T-helper 1 cell treated with Interleukin-12 subunit alpha and Interleukin-12 subunit beta and Interleukin-4 antibody, amounts not matched to agents 30 ng/mL and 1 ng/mL, for 36 hours (primary cell): ENCODE results near the gene RALB. TPM values are rescaled to one million over a fixed set of nuclear protein-coding genes. Genes with fewer than 3 reads are reported as not detected.
"Not testable (repeated sequence)": the region's sequence is repeated elsewhere in the genome, so short reads cannot be mapped to it uniquely, and the experiment has no call there.

Experiments used
- intact Hi-C: fragments of 100-400 bp; cut with micrococcal nuclease; formaldehyde crosslinking; loops from one replicate; pipeline ENCODE4 v1.15.1; 2024
- total RNA-seq: library from RNA; stranded (reverse); gene quantifications from 2 replicates; pipeline ENCODE4 v1.2.3, GENCODE V29; 2022

The RALB gene
- total RNA-seq, 1 donor from 2014 or later = 134 TPM

DNA sequence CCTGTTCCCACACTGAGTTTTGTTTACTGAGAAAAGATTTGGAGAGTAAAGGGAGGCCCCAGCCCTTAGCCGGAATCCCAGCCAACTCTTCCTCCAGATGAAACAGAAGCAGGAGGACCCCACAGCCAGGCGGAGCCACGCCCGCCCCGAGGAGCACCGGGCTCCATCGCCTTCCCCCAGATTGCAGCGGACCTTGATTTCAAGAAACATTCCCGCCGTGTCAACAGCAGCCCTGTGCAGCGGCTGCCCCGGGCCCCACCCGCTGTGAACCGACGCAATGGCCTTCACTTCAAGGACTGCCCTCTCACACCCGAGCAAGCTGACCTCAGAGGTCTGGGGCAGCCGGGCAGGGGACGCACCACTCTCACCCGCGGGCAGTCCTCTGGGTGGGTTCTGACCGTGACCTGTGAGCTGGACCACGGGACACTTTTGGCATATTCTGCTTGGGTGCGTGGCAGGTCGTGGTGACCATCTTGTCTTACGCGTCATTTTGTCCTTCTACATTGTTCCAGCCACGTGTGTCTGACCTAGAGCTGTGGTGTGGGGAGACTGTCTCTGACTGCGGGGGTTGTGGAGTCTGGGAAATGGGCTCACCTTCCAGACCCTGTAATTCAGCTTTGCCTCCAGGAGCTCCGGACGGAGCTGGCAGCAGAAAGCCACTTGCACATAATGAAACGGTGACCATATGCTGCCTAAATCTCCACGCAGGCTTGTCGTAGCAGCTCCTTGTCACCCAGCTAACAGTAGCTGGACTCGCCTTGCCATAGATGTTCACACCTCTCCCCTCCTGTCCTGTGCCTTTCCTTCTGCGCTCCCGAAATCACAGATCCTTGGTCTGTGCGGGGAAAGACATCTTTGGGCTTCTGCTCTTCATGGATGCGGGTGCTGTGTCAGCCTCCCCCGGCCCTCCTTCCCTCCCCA lies 61.3 kb downstream of the RALB start:
- intact Hi-C loops = loop anchor here (1.0 to 10.0 kb wide), 17 partner anchors 27 to 673 kb away; partner anchors contain the start of genes EPB41L5, PTPN4, RALB and TMEM177

DNA sequence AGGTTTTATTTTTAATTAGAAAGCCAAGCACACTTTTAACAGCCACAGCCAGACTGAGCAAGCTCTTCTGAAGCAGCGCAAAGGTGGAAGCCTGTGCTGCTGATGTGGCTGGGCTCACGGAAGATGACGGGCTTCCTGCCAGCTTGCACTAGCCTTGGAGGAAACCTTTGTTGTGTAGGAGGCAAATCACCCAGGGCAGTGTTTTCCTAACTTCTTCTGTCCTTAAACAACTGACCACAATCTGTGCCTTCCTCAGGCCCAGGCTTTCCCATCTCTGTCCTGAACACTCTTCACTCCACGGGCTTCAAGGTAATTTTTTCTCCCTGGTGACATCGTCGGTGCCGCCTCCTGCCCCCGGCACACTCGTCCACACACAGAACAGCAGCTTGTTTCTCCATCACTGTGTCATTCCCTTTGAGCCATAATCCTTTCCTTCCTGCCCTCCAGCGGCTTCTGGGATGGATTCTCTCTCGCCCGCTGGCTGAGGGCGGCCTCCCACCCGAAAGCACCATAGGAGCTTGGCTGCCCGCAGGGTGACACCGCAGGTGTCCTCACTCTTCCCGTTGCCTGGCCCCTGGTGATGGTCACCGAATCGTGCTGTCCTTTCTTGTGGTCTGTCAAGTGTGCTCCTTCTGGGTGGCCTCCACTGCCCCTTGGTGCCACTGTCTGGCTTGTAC lies 62.2 kb downstream of the RALB start:
- intact Hi-C loops = loop anchor here (5.0 to 10.0 kb wide), 3 partner anchors 348 to 640 kb away; partner anchors contain the start of gene TMEM177

DNA sequence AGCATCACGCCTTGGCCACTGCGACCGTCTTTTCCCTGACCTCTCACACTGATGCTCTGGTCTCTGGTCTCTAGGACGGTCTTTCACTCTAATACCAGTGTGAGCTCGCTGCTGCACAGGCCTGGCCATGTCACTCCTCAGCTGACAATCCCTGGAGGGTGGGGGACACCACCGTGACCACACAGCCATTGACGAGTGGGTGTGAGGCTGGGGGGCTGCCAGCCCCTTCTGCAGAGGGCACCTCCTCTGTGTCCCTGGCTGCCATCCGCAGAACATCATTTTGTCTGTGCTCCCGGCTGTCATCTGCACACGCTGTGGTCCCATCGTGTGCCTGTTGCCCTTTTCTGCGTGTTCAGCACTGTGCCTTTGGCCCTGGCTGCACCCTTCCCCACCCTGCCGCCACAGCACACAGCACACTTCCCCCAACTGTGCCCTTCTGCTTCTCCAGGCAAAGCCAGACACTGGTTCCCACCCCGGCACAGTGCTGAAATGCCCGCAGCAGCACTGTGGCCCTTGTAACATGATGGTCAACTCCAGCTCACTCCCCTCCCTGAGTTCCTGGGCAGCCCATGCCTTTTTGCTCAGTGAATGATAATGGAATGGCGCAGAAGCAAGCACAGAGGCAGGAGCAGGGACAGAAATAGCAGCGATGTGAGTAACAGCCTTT lies 62.8 kb downstream of the RALB start:
- intact Hi-C loops = loop anchor here (10.0 kb wide), 1 partner anchor 641 kb away; the partner anchor contains the start of gene TMEM177

DNA sequence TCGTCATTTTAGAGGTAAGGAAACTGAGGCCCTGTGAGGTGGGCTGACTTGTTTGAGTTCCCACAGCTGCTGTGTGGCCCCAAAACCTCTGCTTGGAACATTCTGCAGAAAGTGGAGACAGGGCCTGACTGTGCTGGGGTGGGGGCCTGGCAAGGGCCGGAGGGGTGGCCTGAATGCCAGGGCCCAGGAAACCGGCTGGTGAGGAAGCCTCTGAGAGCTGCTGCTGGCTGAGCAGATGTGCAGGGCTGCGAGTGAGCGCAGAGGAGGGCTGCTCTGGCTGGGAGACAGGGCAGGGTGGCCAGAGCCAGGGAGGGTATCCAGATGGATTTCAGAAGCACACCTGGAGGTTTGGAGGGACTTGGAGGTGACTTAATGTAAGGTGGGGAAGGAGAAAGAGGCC lies 63.4 kb downstream of the RALB start:
- intact Hi-C loops = loop anchor here (10.0 kb wide), 1 partner anchor 641 kb away; the partner anchor contains the start of gene TMEM177

DNA sequence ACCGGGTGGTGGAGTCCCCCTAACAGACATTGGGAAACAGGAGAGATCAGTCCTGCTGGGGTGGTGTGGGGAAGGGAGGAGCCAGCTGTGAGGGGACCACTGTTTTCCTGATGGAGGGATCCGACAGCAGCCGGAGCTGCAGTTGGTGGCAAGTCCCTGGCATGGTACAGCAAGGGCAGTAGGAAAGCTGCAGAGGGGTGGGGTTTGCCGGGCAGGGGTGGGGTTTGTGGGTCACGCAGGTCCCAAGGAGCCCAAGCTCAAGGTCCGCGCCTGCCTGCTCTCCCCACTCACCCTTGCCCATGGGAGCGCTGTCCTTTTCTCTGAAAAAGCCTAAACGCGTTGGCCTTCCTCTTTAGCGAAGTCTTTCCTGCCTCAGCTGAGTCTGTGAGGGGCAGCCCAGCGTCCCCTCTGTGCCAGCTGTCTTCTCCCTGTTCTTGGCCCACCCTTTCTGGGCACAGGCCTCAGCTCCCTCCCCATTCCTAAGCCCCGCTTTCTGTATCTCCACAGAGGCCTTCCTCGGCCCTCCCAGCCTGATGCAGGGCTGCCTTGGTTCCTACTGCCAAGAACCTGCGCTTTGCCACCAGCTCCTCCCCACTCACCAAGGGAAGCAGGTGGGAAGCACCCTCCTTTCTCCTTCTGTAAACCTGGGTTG lies 64.0 kb downstream of the RALB start:
- intact Hi-C loops = loop anchor here (10.0 kb wide), 1 partner anchor 642 kb away; the partner anchor contains the start of gene TMEM177

DNA sequence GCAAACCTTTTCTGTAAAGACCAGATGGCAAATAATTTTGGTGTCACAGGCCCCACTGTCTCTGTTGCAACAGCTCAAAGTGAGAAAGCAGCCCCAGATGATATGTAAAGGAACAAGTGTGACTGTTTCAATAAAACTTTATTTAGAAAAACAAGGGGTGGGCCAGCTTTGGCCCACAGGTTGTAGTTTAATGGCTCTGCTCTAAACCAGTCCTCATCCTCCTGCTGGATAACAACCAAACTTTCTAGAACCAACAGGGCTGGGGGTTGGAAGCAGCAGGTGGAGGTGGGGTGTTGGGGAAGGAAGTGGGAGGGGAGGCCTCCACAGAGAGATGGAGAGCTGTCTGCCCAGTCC lies 64.5 kb downstream of the RALB start:
- intact Hi-C loops = loop anchor here (10.0 kb wide), 1 partner anchor 642 kb away; the partner anchor contains the start of gene TMEM177

DNA sequence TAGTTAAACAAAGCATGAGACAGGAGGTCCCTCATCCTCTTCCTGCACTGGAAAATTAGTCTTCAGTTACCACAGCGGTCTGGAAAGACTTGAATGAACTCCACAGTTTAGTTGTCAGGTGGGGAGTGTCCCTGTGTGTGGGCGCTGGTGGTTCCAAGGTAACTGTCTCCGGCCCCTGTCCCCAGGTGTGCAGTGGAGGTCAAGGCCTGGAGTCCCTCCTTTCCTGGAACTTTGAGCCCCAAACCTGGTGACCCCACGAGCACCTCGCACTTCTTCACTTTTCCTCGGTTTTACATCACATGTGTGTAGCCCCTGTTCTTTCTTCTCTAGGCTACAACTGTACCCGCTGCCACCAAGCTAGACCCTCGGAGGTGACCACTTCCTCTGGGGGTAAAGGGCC lies 65.3 kb downstream of the RALB start:
- intact Hi-C loops = loop anchor here (10.0 kb wide), 1 partner anchor 643 kb away; the partner anchor contains the start of gene TMEM177

DNA sequence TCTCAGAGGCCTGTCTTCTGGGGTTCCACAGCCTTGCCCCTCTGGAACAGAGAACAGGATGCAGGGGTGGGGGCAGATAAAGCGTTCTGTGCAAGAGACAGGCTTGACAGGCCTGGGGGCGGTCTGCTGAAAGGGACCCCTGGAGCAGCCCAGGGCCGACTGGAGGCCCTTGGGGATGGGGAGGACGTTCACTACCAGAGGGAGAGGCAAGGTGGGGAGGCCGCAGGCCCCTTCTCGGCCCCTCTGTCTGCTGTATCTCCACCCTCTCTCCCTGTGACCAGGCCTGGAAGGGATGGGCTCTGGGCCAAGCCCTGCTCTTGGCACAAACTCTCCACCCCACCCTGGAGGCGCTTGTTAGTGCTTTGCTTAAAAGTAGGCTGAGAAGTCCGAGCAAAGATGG lies 66.0 kb downstream of the RALB start:
- intact Hi-C loops = loop anchor here (10.0 kb wide), 1 partner anchor 644 kb away; the partner anchor contains the start of gene TMEM177

DNA sequence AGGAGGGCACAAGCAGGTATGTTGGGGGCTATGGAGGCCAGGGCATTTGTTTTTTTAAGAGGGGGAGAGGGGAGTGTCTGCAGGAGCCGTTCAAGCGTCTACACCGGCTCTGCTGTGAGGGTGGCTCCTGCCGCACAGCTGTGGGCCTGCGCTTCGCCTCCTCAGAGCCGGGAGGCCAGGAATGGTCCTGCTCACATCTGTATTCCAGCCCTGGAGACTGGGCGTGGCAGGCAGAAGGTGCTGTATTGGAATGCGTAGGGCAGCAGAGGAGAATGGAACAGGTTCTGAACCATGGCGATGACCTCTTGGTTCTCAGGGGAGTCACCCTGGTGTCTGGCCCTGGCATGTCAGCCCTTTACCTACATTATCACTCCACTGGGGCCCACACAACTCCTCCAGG lies 66.5 kb downstream of the RALB start:
- intact Hi-C loops = loop anchor here (10.0 kb wide), 1 partner anchor 644 kb away; the partner anchor contains the start of gene TMEM177

DNA sequence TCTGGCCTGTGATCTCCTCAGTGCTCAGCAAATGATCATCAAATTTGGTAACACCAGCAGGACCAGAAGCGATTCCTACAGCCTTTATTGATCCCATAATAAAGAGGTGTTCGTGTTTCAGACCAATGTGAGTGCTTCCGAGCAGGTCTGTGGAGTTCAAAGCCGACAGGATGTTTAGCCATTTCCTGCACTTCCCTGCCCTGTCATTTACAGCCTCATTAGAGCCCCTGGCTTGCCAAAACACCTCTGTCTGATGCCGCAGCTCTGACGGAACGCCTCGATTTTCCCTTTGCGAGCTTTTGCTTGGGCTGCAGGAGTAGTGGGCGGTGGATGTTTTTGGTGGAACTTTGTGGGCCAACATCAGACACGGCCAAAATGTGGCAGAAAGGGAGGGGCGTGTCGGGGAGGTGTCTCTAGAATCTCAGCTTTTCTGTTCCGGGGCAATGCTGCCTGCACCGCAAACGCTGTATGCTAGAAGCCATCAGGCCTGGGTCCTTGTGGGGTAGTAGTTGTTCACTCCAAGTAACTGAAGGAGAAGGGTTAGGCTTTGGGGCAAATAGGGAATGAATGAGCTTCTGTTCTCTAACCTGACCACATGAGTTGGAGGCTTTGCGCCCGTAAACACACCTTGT lies 67.2 kb downstream of the RALB start:
- intact Hi-C loops = loop anchor here (10.0 kb wide), 1 partner anchor 645 kb away; the partner anchor contains the start of gene TMEM177

DNA sequence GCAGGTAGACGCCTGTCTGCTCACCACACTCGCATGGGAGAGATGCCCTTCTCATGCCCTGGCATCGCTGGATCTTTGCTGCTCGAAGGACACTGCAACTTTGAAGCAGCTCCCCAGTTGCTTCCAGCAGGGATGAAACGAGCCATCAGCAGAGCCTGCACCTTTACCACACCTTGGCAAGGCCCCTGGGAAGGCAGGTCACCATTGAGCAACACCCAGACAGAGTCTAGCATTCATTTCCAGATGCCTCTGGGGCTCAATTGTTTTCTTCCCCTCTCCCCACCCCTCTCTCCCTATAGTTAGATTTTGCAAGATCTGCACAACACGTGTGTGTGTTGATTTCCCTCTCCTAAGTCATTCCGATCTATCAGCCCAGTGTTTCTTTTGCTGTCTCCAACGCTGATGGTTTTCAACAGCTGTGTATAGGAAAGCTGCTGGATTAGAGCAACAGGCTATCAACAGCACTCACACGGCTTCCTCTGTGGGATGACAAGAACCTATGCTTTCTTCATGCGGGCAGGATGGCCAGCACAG lies 67.7 kb downstream of the RALB start:
- intact Hi-C loops = no loop called here

DNA sequence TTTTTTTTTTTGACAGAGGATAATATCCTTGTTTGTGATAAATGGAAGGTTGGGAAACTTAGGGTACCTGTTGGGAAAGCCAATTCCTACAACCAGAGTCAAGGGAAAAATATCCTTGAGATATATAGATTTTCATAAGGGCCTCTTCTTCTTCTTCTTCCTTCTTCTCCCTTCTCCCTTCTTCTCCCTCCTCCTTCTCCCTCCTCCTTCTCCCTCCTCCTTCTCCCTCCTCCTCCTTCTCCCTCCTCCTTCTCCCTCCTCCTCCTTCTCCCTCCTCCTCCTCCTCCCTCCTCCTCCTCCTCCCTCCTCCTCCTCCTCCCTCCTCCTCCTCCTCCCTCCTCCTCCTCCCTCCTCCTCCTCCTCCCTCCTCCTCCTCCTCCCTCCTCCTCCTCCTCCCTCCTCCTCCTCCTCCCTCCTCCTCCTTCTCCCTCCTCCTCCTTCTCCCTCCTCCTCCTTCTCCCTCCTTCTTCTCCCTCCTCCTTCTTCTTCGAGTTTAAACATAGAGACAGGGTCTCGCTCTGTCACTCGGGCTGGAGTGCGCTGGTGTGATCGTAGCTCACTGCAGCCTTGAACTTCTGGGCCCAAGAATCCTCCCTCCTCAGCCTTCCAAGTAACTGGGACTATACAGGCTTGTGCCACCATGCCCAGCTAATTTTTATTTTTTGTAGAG lies 68.4 kb downstream of the RALB start:
- intact Hi-C loops = not testable (repeated sequence)

DNA sequence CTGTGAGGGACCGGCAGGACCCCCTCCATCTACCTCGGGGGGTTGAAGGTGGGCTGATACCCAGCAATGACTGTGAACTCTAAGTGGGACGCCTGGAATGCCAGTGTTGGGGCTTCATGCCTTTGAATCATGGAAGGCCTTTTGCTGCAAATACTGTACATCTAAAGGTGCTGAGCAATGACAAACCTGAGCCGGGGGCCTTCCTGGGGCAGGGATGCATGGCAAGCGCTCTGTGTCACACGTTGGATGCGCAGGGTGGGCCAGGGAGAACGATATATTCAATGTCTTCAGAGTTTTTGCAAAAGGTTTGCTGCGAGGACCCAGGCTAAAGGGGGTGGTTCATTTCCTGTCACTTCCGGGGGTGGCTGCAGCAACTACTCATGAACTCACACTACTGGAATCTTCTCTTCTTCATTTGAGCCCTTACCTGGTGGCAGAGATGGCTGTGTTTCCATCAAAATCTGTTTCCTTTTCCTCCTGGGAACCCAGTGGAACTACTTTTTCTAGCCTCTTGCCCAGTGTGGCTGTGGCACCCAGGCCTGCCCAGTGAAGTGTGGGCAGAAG lies 69.2 kb downstream of the RALB start:
- intact Hi-C loops = no loop called here

DNA sequence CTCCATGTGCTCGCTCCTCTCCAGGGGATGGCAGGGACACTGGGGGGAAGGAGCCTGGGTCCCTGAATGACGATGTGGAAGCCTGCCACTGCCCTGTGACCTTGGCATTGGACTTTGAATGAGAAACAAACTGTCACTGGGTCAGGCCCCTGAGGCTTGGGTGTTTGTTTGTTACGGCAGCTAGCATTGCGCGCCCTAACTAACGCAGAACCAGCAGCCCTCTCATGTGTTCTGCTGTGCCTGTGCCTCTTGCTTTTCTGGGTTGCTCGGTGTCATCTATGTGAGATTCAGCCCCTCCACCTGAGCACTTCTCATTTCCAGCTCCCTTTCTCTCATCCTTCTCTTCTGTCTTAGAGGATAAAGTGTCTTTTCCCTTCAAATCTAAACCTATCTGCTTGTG lies 69.7 kb downstream of the RALB start:
- intact Hi-C loops = no loop called here

DNA sequence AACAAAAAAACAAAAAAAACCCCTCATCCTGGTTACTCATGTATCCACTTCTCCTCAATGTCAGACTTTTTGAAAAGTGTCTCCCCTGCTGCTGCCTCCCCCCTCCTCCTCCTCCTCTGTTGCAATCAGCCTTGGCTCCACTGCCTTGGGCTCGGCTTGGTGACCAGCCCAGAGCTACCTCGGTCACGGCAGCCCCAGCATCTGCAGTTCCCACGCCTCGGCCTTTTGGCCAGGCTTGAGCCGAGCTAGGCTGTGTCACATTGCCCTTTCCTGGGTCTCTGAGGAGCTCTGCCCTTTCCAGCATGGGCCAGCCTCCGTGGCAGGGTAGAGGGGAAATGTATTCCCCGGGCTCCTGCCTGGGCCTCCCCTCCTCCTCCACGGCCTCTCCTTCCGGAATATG lies 70.6 kb downstream of the RALB start:
- intact Hi-C loops = no loop called here

DNA sequence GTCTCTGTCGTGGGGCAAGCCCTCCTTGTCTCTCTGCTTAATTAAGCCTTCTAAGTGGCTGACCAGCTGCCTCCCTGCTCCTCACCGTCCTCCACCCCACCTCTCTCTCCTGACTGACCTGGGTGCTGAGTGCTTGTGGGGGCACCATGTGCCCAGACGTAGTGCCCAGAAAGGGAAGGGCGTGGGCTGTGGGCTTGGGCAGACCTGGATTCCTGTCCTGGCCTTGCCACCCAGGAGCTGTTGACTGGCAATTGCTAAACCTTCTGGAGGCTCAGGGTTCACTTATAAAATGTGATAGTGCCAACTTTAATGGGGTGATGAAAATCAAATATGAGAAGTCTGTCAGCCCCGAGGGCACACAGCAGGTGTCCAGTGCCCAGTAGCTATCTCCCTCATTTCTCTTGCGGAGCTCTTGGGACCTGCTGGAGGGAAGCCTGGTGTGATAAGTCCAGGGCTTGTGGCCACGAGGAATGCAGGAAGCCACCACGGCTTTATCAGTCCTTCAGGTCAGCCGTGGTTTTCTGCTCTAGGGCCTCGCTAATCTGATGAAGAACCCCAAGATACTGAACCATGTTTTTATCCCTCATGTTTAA lies 71.3 kb downstream of the RALB start:
- intact Hi-C loops = no loop called here

DNA sequence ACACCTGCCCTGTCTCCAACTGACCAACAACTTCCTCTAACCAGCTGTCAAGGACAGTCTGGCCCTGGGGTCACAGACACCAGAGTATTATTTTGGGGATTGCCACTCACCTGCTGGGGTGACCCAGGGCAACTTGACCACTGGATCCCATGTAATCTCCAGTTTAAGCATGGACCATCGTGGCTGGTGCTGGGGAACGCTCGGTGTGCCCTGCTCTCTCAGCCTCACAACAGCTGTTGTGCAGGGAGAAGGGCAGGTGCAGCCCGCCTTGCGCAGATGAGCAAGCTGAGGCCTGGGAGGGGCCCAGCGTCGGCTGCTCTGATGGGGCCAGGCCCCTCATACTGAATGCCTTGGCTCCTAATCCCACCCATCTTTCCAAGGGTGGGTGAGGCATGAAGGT lies 72.3 kb downstream of the RALB start:
- intact Hi-C loops = no loop called here

DNA sequence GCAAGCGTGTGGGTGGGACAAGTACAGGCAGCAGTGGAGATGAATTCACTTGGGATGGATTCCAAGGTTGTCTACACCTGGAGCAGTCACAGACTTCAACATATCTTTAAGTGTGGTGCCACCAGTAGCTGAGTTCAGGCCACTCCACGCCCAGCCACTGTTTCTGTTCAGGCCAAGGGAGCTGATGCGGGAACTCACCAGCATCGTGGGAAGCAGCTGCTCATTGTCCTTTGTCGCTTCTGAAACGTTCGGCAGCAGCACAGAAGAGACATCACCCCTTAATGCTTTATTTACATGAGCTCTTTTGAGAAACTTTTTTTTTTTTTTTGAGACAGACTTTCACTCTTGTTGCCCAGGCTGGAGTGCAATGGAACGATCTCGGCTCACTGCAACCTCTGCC lies 73.4 kb downstream of the RALB start:
- intact Hi-C loops = no loop called here
